NOMO-1 (cell line): ENCODE measurements around the gene PON1.

Experiments
- DNase-seq, 2 experiments: peaks; one replicate each; lab custom pipeline; 2025; ENCODE audit not compliant: unreplicated experiment in 2 of 2; lab: John Stamatoyannopoulos, UW

PON1 gene

GRCh38 chr7:95261895-95262415 is 62.4 kb downstream of the PON1 start:
- DNase-seq = no peak

GRCh38 chr7:95255691-95256090 is 68.6 kb downstream of the PON1 start:
- DNase-seq = no peak

- no peak for DNase-seq
Observed at GRCh38 chr7:95253986-95254385, 70.3 kb downstream of the PON1 start.

- no peak for DNase-seq
Observed at GRCh38 chr7:95251966-95252365, 72.4 kb downstream of the PON1 start.

GRCh38 chr7:95250571-95250970 is 73.8 kb downstream of the PON1 start:
- DNase-seq = no peak
